ENCODE results near the gene RUSF1. TPM values are rescaled to one million over a fixed set of nuclear protein-coding genes. Genes with fewer than 3 reads are reported as not detected.
A peak's percentile ranks its signal among the peaks of the same experiment; 100 is the strongest.

Gene RUSF1
- total and polyA plus RNA-seq, 4 experiments from 2014 or later: 16.3 to 110 (median 61.7) TPM

- Histone ChIP-seq H3K4me3 (ENCODE audit: low read length in 2 of 2) (no peak overlapping the region), H3K9me3 (ENCODE audit: control insufficient read depth in 1 of 2, low read length in 2 of 2) (no peaks in the 10 kb centered on the region), H3K27ac (ENCODE audit: low read depth, low read length) (no peak overlapping the region), H3K27me3 (ENCODE audit: insufficient read depth, low read length) (no peaks in the 10 kb centered on the region), H3K36me3 (ENCODE audit: insufficient read depth, low read length) (no peaks in the 10 kb centered on the region), H3K4me1 (ENCODE audit: insufficient read depth, low read length) (no peaks in the 10 kb centered on the region)
- H3K27me3 Mint-ChIP-seq: peaks cover 26 to 40% of the 10 kb centered on the region in 2 donors
- peaks cover 0 to 18% (median 7%) of the 10 kb centered on the region in 8 donors for H3K9me3 Mint-ChIP-seq
- DNase-seq: no peak
- CTCF ChIA-PET (ENCODE audit: partially characterized antibody): no interaction called here
- peaks cover 0 to 4% of the 10 kb centered on the region in 2 donors for H3K36me3 Mint-ChIP-seq
- POLR2A ChIA-PET (ENCODE audit: partially characterized antibody): no interaction called here
- no peak overlapping the region for H3K4me3 Mint-ChIP-seq
- peaks cover 0 to 13% (median 4%) of the 10 kb centered on the region in 4 donors for H3K4me1 Mint-ChIP-seq
- intact Hi-C loops (cut with micrococcal nuclease): no loop called here
- H3K27ac Mint-ChIP-seq: no peak overlapping the region
Observed at GRCh38 chr16:31535737-31536136, 27.5 kb upstream of the RUSF1 start.

GRCh38 chr16:31532896-31533295 is 24.7 kb upstream of the RUSF1 start:
- no peak for DNase-seq
- H3K36me3 Mint-ChIP-seq: no peaks in the 10 kb centered on the region
- H3K4me3 Mint-ChIP-seq: no peak overlapping the region
- no peaks in the 10 kb centered on the region for H3K4me1 ChIP-seq (ENCODE audit: insufficient read depth, low read length)
- H3K36me3 ChIP-seq (ENCODE audit: insufficient read depth, low read length): no peaks in the 10 kb centered on the region
- POLR2A ChIA-PET (ENCODE audit: partially characterized antibody): no interaction called here
- CTCF ChIA-PET (ENCODE audit: partially characterized antibody): no interaction called here
- H3K27ac ChIP-seq (ENCODE audit: low read depth, low read length): no peak overlapping the region
- intact Hi-C loops (cut with micrococcal nuclease): no loop called here
- peaks cover 0 to 2% (median 0%) of the 10 kb centered on the region in 8 donors for H3K9me3 Mint-ChIP-seq
- peaks cover 11% of the 10 kb centered on the region for H3K27me3 ChIP-seq (ENCODE audit: insufficient read depth, low read length)
- H3K4me1 Mint-ChIP-seq: peaks cover 5 to 14% (median 6%) of the 10 kb centered on the region in 4 donors
- H3K27ac Mint-ChIP-seq: no peak overlapping the region
- H3K9me3 ChIP-seq (ENCODE audit: control insufficient read depth in 1 of 2, low read length in 2 of 2): no peaks in the 10 kb centered on the region
- no peak overlapping the region for H3K4me3 ChIP-seq (ENCODE audit: low read length in 2 of 2)
- H3K27me3 Mint-ChIP-seq: peaks cover 28 to 29% of the 10 kb centered on the region in 2 donors

GRCh38 chr16:31532120-31532519 is 23.9 kb upstream of the RUSF1 start:
- H3K36me3 Mint-ChIP-seq: no peaks in the 10 kb centered on the region
- CTCF ChIA-PET (ENCODE audit: partially characterized antibody): no interaction called here
- peaks cover 25 to 27% of the 10 kb centered on the region in 2 donors for H3K27me3 Mint-ChIP-seq
- H3K9me3 Mint-ChIP-seq: no peaks in the 10 kb centered on the region
- H3K4me1 ChIP-seq (ENCODE audit: insufficient read depth, low read length): no peaks in the 10 kb centered on the region
- peaks cover 11% of the 10 kb centered on the region for H3K27me3 ChIP-seq (ENCODE audit: insufficient read depth, low read length)
- no peaks in the 10 kb centered on the region for H3K36me3 ChIP-seq (ENCODE audit: insufficient read depth, low read length)
- intact Hi-C loops (cut with micrococcal nuclease): no loop called here
- no peak overlapping the region for H3K4me3 Mint-ChIP-seq
- H3K4me3 ChIP-seq (ENCODE audit: low read length in 2 of 2): no peak overlapping the region
- POLR2A ChIA-PET (ENCODE audit: partially characterized antibody): no interaction called here
- peaks cover 2 to 12% (median 7%) of the 10 kb centered on the region in 4 donors for H3K4me1 Mint-ChIP-seq
- no peak overlapping the region for H3K27ac Mint-ChIP-seq
- H3K9me3 ChIP-seq (ENCODE audit: control insufficient read depth in 1 of 2, low read length in 2 of 2): no peaks in the 10 kb centered on the region
- DNase-seq: no peak
- H3K27ac ChIP-seq (ENCODE audit: low read depth, low read length): no peak overlapping the region

- no peak overlapping the region for H3K4me3 ChIP-seq (ENCODE audit: low read length in 2 of 2)
- H3K27ac Mint-ChIP-seq: no peak overlapping the region
- peaks cover 11% of the 10 kb centered on the region for H3K27me3 ChIP-seq (ENCODE audit: insufficient read depth, low read length)
- no peak overlapping the region for H3K27ac ChIP-seq (ENCODE audit: low read depth, low read length)
- POLR2A ChIA-PET (ENCODE audit: partially characterized antibody): no interaction called here
- intact Hi-C loops (cut with micrococcal nuclease): no loop called here
- CTCF ChIA-PET (ENCODE audit: partially characterized antibody): no interaction called here
- no peaks in the 10 kb centered on the region for H3K4me1 ChIP-seq (ENCODE audit: insufficient read depth, low read length)
- H3K36me3 Mint-ChIP-seq: no peaks in the 10 kb centered on the region
- DNase-seq: no peak
- H3K9me3 ChIP-seq (ENCODE audit: control insufficient read depth in 1 of 2, low read length in 2 of 2): no peaks in the 10 kb centered on the region
- peaks cover 2 to 12% (median 7%) of the 10 kb centered on the region in 4 donors for H3K4me1 Mint-ChIP-seq
- H3K36me3 ChIP-seq (ENCODE audit: insufficient read depth, low read length): no peaks in the 10 kb centered on the region
- H3K27me3 Mint-ChIP-seq: peaks cover 24 to 25% of the 10 kb centered on the region in 2 donors
- no peaks in the 10 kb centered on the region for H3K9me3 Mint-ChIP-seq
- no peak overlapping the region for H3K4me3 Mint-ChIP-seq
Observed at GRCh38 chr16:31531096-31531495, 22.9 kb upstream of the RUSF1 start.

GRCh38 chr16:31530405-31530804 is 22.2 kb upstream of the RUSF1 start:
- Mint-ChIP-seq H3K4me1 (peaks cover 0 to 12% (median 5%) of the 10 kb centered on the region in 4 donors), H3K36me3 (no peaks in the 10 kb centered on the region), H3K9me3 (no peaks in the 10 kb centered on the region), H3K27me3 (peaks cover 18 to 21% of the 10 kb centered on the region in 2 donors), H3K4me3 (no peak overlapping the region), H3K27ac (no peak overlapping the region)
- Histone ChIP-seq H3K4me1 (ENCODE audit: insufficient read depth, low read length) (no peaks in the 10 kb centered on the region), H3K36me3 (ENCODE audit: insufficient read depth, low read length) (no peaks in the 10 kb centered on the region), H3K27ac (ENCODE audit: low read depth, low read length) (no peak overlapping the region), H3K27me3 (ENCODE audit: insufficient read depth, low read length) (peaks cover 11% of the 10 kb centered on the region), H3K9me3 (ENCODE audit: control insufficient read depth in 1 of 2, low read length in 2 of 2) (no peaks in the 10 kb centered on the region), H3K4me3 (ENCODE audit: low read length in 2 of 2) (no peak overlapping the region)
- ChIA-PET POLR2A (ENCODE audit: partially characterized antibody) (no interaction called here), CTCF (ENCODE audit: partially characterized antibody) (no interaction called here)
- intact Hi-C loops (cut with micrococcal nuclease): no loop called here
- no peak for DNase-seq

- Histone ChIP-seq H3K27ac (ENCODE audit: low read depth, low read length) (no peak overlapping the region), H3K27me3 (ENCODE audit: insufficient read depth, low read length) (peaks cover 11% of the 10 kb centered on the region), H3K4me3 (ENCODE audit: low read length in 2 of 2) (no peak overlapping the region), H3K9me3 (ENCODE audit: control insufficient read depth in 1 of 2, low read length in 2 of 2) (no peaks in the 10 kb centered on the region), H3K4me1 (ENCODE audit: insufficient read depth, low read length) (no peaks in the 10 kb centered on the region), H3K36me3 (ENCODE audit: insufficient read depth, low read length) (no peaks in the 10 kb centered on the region)
- Mint-ChIP-seq H3K36me3 (no peaks in the 10 kb centered on the region), H3K27ac (no peak overlapping the region), H3K4me3 (peak overlapping the region in 1 of 8 donors; percentile 40), H3K4me1 (peaks cover 0 to 12% (median 5%) of the 10 kb centered on the region in 4 donors), H3K27me3 (peaks cover 18 to 21% of the 10 kb centered on the region in 2 donors), H3K9me3 (no peaks in the 10 kb centered on the region)
- ChIA-PET CTCF (ENCODE audit: partially characterized antibody) (no interaction called here), POLR2A (ENCODE audit: partially characterized antibody) (interaction anchor here (2.0 kb wide), 1 partner anchor 22 kb away, joined by 5 read pairs; the partner anchor contains the start of gene RUSF1)
- intact Hi-C loops (cut with micrococcal nuclease): no loop called here
- no peak for DNase-seq
Observed at GRCh38 chr16:31529937-31530312, 21.7 kb upstream of the RUSF1 start.

GRCh38 chr16:31529108-31529936 is 21.1 kb upstream of the RUSF1 start:
- Mint-ChIP-seq H3K9me3 (no peaks in the 10 kb centered on the region), H3K27ac (no peak overlapping the region), H3K4me1 (peaks cover 0 to 12% (median 5%) of the 10 kb centered on the region in 4 donors), H3K27me3 (peaks cover 18 to 21% of the 10 kb centered on the region in 2 donors), H3K4me3 (peak overlapping the region in 6 of 8 donors; percentile 10 to 40 (median 18)), H3K36me3 (no peaks in the 10 kb centered on the region)
- Histone ChIP-seq H3K36me3 (ENCODE audit: insufficient read depth, low read length) (no peaks in the 10 kb centered on the region), H3K4me1 (ENCODE audit: insufficient read depth, low read length) (no peaks in the 10 kb centered on the region), H3K9me3 (ENCODE audit: control insufficient read depth in 1 of 2, low read length in 2 of 2) (no peaks in the 10 kb centered on the region), H3K27me3 (ENCODE audit: insufficient read depth, low read length) (peaks cover 11% of the 10 kb centered on the region), H3K27ac (ENCODE audit: low read depth, low read length) (no peak overlapping the region), H3K4me3 (ENCODE audit: low read length in 2 of 2) (no peak overlapping the region)
- no peak for DNase-seq
- ChIA-PET POLR2A (ENCODE audit: partially characterized antibody) (interaction anchor here (2.0 kb wide), 1 partner anchor 21 kb away, joined by 5 read pairs; the partner anchor contains the start of gene RUSF1), CTCF (ENCODE audit: partially characterized antibody) (no interaction called here)
- intact Hi-C loops (cut with micrococcal nuclease): no loop called here

Measured in CD4-positive, alpha-beta memory T cell (primary cell).